NCI-H2196 treated with DMSO at 0.1 percent for 48 hours (cell line): ENCODE measurements around the gene PCGF5.
"Not testable (repeated sequence)": the region's sequence is repeated elsewhere in the genome, so short reads cannot be mapped to it uniquely, and the experiment has no call there.

Experiments used
- DNase-seq: peaks from one replicate; lab custom pipeline; 2025; ENCODE audit not compliant: unreplicated experiment; lab: John Stamatoyannopoulos, UW

PCGF5 gene

DNA sequence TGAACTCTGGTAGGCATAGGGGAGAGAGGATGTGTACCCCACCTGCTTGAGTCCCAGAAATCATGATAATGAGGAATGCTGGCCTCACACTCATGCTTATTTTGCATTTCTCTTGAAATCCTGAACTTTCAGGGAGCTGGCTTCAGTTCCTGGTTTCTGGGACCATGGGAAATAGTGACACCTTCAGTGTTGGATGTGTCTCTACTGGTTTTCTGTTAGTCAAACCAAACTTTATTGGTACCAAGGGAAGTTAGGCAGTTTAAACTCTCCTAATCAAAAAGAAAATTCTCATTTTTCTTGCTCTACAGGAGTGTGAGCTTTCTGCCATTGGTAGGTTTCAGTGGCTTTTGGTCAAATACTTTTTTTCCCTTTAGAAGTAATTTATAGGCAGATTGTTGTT lies 11.8 kb upstream of the PCGF5 start:
- DNase-seq, result no peak

GRCh38 chr10:91210014-91210413 lies 10.4 kb upstream of the PCGF5 start:
- DNase-seq, result no peak

DNA sequence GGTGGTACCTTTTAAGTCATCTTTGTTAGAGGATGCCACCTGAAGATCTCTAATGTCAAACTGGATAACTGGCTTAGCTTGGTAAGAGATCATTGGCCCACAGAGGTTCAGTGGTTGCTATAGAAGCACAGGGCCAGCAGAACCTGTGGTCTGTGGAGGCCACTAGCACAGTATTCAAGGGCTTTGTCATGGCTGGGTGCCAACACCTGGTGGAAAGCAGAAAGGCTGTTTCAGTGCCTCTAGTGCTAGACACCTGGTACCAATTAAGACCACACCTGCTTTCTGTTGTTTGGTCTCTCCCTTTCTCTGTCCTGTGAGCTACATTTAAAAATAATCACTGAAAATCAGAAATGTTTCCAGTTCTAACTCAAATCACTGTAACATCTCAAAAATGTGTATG lies 10.0 kb upstream of the PCGF5 start:
- DNase-seq, result peak; percentile 67

DNA sequence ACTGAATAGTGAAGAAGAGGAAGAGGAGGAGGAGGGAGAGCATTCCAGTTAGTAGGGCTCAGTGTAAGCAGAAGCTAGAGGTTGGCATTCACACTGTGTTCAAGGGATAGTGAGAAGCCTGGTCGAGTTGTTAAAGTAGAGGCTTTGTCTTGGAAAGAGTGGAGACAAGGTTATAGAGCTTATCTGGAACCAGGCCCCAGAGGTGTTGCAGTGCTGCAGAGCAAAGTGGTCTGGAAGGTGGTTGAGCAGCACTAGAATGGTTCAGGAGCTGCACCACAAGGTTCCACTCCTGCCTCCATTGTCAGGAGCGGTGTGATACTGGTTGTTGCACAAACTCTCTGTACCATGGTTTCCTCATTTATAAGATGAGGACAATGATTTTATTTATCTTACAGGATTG lies 8.8 kb upstream of the PCGF5 start:
- DNase-seq, result no peak

GRCh38 chr10:91214911-91215310 lies 5.6 kb upstream of the PCGF5 start:
- no peak for DNase-seq

DNA sequence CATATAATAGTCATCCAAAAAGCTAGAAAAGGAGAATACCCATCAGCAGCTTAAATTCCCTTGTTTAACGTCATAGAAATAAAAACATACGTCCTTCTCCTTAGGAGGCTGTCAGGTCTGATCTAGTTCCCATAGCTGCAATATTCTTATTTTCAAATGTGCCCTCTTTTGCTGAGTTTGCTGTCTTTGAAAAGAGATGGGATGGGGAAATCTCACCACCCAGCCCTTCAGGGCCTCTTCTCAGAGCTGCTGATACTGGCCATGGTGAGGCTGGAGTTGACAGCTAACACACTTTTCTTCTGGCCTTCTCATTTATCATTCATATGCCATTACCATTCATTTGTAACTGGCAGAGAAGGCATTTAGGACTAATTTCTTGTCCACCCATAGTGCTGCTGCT lies 5.1 kb upstream of the PCGF5 start:
- no peak for DNase-seq

DNA sequence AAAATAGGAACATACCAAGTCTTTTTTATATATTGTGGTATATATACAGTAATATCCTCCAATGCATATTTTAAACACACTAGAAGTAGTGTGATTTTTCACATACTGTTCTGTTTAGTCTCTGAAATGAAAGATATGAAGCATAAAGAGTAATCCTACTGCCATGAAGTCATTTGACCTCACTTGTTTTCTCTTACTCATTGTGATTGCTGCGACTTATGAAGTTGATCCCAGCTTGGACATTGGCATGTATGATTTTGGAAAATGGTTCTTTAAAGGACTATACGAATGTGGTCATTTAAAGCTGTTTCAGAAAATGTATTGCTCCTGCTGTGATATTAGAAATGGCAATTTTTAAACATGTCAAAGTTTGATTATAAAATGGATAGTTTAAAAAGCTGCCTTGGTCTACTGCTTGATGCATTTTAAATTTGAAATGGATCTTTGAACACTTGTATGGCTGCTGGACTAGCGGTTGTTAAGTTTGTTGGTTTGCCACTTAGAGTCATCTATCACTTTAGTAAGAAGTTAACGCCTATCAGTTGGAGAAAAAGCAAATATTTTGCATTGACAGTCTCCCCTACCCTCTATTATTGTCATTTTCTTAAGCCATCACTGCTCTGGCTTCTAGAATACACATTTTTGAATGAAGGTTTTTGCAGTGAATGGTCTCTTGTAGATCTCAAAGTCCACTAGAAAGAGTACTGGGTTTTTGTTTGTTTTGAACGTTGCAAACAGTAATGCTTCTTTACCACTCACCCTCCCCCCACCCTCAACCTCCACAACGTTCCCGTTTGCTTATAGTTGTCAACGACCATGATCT lies 881 bp upstream of the PCGF5 start:
- no peak for DNase-seq

- DNase-seq, result no peak
These were observed 652 bp downstream of the PCGF5 start for GRCh38 chr10:91220954-91221675.

- no peak for DNase-seq
These were observed 5.6 kb downstream of the PCGF5 start for GRCh38 chr10:91226093-91226492.

DNA sequence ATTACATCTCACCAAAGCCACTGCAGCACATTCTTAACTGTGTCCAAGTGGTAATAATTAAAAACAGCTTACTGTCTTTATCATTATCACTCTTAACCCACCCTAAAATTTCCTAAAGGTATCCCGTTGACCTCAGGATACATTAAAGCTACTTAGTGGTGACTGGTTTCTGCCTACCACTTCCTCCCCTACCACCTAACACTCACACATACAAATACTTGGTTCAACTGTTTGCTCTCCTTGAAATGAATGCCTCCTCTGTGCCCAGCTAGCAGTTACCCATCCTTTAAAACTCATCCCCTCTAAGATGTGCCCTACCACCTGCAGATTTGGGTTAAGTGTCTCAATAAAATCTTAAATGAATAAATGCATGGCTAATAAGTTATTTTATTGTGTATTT lies 7.1 kb downstream of the PCGF5 start:
- DNase-seq, result no peak

DNA sequence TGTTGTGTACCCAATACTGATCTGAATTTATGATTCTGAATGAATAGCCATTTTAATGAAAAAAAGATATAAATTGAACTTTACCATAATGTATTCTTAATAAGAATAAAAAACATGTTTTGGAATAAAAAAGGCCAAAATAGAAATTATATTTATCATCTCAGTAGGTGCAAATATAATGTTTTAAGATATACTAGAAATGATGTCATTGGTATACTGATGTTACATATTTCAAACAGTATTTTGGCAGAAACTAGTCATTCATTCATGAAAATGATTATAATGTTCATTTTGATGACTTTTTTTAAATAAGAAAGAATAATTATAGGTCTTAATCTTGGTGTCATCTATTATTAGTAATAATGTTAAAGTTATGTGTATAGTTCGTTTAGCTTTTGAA lies 9.2 kb downstream of the PCGF5 start:
- DNase-seq, result no peak

DNA sequence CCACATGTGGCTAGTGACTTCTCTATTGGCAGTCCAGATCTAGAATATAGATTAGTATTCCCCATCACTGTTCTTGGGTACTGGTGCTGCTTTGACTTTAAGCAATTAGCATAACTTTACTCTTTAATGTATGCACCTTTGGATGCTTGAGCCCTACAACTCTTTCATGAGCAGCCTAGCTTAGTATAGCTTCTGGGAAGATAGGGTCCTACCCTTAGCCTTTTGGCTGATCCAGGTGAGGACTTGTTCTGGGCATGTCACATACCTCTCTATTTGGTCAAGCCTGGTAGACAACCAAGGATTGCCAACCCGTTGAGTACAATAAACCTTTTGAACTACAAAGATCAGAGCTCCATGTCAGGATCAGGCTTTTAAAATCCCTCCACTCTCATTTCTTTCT lies 17.7 kb downstream of the PCGF5 start:
- no peak for DNase-seq

GRCh38 chr10:91239789-91240188 lies 19.3 kb downstream of the PCGF5 start:
- no peak for DNase-seq

DNA sequence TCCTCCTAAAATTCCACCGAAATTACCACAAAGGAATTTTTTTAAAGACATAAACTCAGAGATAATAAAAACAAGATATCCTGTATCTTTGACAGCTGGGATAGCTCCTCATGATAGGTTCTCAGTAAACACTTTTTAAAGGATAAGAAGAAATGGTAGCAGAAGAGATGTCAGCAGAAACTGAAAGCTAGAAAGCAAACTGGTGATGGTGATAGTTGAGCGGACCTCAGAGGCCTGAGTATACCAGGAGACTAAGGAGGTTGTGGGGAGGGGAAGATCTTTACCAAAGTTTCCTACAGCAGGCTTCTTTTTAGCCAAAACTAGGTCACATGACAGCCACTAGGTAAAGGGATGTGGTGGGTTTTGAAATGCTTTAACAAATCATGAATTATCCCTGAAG lies 22.5 kb downstream of the PCGF5 start:
- no peak for DNase-seq

DNA sequence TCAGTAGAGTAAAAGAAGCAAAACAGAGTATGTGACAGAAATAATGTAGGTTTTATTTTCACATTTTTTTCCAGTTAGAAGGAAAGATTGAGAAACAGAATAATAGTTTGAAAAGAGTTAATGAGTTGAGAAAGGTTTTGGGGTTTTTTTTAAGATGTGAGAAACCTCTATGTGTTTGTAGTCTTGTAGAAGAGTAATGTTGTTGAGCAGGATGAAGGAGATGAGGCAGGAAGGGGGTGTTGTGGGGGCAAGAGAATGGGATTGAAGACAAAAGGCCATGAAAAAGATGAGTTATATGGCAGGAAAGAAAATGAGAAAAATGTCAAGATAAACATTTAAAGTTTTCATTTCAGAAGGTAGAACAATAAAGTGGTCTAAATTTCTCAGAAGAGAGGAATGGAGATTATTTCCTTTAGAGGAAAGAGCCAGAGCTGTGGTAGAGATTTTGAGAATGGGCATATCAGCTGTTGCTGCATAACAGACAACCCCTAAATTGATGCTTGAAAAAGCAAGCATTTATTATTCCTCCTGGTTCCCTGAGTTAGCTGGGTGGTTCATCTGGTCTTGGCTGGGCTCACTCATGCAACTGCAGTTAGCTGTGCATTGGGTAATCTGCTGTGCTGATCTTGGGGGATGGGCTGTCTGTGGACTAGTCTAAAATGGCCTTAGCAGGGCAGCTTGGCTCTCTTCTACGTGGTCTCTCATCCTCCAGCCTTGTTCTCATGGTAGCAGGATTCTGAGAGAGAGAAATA lies 27.1 kb downstream of the PCGF5 start:
- no peak for DNase-seq

- DNase-seq, result no peak
These were observed 29.2 kb downstream of the PCGF5 start for GRCh38 chr10:91249700-91250099.

- DNase-seq, result no peak
These were observed 29.9 kb downstream of the PCGF5 start for GRCh38 chr10:91250341-91250740.

DNA sequence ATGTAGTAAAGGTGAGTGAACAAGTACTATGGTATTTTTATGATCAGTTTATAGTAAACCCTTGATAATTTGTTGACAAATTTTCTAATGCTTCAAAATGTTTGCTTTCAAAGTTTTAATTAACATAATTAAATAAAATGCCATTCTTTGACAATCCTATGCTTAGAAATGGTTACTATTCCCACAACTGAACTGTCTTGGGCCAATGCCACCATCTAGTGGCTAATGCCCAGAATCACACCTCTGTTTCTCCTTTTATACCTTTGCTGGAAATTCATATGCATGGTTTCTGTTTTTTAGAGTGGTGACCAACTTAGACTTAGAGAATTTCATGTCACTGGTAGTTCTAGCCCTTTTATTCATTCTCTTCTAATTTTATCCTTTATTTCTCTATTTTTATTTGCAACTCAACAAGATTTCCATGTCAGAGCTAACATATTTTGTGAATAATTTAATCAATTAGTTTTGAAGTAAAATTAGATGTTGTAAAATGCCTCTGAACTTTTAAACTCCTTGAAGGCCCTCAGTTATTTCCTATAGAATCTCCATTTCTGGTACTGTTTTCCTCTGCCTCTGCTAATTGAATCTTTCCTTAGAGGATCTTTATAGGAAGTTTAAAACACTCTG lies 31.1 kb downstream of the PCGF5 start:
- DNase-seq, result peak; percentile 6

GRCh38 chr10:91253300-91253699 lies 32.8 kb downstream of the PCGF5 start:
- DNase-seq, result no peak

GRCh38 chr10:91257310-91257709 lies 36.8 kb downstream of the PCGF5 start:
- DNase-seq, result no peak

DNA sequence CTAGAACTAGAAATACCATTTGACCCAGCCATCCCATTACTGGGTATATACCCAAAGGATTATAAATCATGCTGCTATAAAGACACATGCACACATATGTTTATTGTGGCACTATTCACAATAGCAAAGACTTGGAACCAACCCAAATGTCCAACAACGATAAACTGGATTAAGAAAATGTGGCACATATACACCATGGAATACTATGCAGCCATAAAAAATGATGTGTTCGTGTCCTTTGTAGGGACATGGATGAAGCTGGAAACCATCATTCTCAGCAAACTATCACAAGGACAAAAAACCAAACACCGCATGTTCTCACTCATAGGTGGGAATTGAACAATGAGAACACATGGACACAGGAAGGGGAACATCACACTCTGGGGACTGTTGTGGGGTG lies 40.0 kb downstream of the PCGF5 start:
- DNase-seq, result not testable (repeated sequence)
